GM21423 (cell line): ENCODE data around the gene LARGE1.

Source experiments
- ATAC-seq: cut with Tn5 transposase; IDR thresholded peaks from one replicate; pipeline ENCODE4 v1.9.1; 2021; ENCODE audit warnings: mild to moderate bottlenecking, moderate library complexity; ENCODE audit not compliant: unreplicated experiment

Gene LARGE1

DNA sequence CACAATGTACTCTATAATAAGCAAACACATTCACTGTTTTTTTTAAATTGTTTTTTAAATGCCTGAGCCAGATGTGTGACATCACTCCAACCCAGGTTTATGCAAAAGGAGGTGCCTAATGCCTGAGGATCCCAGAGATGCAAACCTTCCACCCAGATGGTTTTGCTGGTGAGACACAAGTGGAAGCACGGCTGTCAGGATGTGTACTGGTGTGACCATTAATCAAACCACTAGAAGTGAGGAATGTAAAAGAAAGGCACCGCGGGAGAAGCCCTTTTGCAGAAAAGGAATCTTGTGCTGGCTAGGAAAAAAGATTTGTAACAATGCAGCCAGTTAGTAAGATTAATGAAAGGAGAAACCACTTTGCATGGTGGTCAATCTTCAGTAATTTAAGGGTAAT, 407.4 kb downstream of the LARGE1 start:
- no peak for ATAC-seq

DNA sequence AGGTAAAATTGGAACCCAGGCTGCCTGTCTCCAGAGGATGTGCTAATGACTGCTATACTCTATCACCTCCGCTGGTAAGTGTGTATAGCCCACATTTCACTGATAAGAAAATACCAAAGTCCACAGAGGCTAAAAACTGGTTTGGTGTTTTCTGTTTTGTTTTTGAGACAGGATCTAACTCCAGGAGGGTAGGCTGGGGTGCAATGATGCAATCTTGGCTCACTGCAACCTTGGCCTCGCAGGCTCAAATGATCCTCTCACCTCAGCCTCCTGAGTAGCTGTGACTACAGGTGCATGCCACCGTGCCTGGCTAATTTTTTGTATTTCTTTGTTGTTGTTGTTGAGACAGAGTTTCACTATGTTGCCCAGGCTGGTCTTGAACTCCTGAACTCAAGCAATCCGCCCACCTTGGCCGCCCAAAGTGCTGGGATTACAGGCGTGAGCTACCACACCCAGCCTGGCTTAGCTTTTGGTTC, 409.8 kb downstream of the LARGE1 start:
- no peak for ATAC-seq

DNA sequence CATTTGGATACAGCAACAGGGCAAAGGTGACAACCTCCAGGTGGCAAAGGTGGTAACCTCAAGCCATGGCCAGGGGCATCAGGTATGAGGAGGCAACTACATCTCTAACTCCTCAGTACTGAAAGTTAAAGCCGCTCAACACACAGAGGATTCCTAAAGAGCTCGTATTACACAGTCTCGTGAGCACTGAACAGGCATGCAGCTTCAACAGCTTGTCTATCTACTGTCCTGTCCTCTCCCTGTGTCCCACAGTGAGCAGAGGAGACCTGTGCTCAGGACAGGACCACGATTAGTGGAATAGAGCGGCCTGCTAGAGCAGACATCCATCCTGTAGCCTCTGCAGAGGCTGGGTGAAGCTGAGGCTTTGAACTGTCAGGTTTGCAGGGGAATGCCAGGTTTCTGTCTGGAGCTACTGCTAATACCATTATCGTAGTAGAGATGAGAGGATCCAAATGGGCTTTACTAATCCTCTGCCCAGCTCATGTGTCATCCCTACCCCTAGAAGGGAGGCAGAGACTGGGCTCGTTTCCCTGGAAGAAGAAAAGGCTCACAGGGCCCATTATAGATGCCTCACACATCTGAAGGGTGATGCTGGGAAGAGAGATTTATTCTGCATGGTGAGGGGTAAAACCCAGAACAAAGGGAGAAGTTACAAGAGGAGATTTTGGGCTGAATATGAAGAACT, 415.2 kb downstream of the LARGE1 start:
- no peak for ATAC-seq

DNA sequence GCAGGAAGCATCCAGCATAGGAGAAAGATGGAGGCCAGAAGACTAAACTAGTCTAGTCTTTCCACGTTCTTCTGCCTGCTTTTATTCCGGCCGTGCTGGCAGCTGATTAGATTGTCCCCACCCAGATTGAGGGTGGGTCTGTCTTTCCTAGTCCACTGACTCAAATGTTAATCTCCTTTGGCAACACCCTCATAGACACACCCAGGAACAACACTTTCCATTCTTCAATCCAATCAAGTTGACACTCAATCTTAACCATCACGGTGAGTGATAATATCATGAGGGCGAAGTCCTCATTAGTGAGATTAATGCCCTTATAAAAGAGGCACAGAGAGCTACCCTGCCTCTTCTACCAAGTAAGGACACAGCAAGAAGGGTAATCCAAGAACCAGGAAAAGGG, 424.2 kb downstream of the LARGE1 start:
- ATAC-seq: no peak

GRCh38 chr22:33493476-33494205, 426.6 kb downstream of the LARGE1 start:
- no peak for ATAC-seq

DNA sequence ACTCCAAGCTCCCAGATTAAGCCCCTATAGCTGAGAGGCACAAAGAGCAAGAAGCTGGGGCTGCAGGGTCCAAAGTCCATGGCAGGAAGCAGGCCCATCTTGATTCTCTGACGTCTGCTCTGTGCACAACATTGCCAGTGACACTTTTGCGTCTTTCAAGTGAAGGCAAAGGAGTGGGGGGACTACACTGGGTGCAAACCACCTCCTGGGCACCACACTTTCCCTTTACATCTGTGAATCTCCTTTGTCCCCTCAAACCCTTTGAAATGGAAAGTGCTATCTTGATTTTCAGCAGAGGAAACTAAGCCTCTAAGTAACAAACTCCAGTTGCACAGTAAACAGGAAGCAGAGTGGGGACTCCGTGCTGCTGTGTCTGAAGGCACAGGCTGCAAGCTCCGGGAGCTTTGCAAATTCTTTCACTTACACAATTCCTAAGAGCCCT, 428.0 kb downstream of the LARGE1 start:
- no peak for ATAC-seq

- no peak for ATAC-seq
Observed at GRCh38 chr22:33487041-33487716, 433.1 kb downstream of the LARGE1 start.

- no peak for ATAC-seq
Observed at GRCh38 chr22:33481550-33481949, 438.7 kb downstream of the LARGE1 start.

- no peak for ATAC-seq
Observed at GRCh38 chr22:33477120-33478111, 442.9 kb downstream of the LARGE1 start.

GRCh38 chr22:33476716-33477115, 443.6 kb downstream of the LARGE1 start:
- no peak for ATAC-seq

DNA sequence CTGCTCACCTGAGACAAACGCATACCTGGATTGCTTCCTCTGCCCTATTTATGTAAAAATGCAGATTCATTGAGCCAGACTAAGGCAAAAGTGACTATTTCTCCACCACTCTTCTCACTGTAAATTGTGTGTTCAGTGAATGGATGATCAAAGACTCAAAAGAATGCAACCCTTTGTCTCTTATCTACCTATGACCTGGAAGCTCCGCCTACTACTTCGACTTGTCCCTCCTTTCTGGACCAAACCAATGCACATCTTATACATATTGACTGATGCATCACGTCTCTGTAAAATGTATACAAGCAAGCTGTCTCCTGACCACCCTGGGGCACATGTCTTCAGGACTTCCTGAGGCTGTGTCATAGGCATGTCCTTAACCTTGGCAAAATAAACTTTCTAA, 444.1 kb downstream of the LARGE1 start:
- ATAC-seq: no peak

DNA sequence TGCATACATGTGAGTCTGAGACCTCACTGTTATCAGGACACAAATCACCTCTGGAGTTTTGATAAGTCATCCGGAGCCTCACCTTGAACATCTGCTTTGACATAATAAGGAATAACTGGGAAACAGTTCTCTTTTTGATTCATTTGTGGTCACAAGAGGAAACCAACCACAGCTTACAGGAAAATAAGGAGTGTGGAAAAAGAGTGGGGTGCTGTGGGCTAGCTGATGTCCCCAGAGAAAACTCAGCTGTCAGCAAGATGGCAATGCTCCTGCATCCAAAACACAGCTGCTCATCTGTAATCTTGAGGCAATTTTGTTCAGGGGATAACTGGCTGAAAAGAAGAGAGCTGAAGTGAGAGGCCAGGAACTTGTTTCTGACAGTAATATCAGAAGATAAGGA, 445.7 kb downstream of the LARGE1 start:
- no peak for ATAC-seq

DNA sequence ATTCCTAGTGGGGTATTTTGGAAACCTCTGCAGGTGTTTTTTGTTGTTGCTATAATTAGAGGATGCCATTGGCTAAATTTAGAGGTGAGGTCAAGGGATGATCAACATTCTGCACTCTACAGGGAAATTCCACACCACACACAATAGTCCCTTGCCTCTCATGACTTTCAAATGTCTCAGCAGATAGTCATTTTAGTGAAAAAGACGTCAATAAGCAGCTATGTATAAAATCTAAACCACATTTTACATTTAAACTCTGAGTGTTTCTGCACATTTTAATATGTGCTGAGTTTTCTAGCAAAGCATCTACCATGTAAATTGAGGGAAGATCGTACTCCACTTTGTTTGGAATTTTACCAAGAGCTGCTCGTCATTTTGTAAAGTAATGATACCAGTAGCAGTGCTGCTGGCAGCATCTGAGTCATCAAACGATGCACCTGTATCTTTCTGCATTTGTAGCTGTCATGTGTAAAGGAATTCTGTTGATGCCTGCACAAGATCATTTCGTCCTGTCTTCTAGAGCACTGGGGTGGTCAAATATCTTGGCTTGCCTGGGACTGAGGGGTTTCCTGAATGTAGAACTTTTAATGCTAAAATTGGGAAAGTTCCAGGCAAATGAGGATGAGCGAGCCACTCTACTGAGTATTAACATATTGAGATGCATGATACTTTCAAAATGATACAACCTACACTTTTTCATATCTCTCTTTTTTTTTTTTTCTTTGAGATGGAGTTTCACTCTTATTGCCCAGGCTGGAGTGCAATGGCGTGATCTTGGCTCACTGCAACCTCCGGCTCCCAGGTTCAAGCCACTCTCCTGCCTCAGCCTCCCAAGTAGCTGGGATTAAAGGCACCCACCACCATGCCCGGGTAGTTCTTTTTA, 447.6 kb downstream of the LARGE1 start:
- ATAC-seq: peak; percentile 61

GRCh38 chr22:33470456-33470855, 449.8 kb downstream of the LARGE1 start:
- no peak for ATAC-seq

- no peak for ATAC-seq
Observed at GRCh38 chr22:33467620-33468095, 452.6 kb downstream of the LARGE1 start.

DNA sequence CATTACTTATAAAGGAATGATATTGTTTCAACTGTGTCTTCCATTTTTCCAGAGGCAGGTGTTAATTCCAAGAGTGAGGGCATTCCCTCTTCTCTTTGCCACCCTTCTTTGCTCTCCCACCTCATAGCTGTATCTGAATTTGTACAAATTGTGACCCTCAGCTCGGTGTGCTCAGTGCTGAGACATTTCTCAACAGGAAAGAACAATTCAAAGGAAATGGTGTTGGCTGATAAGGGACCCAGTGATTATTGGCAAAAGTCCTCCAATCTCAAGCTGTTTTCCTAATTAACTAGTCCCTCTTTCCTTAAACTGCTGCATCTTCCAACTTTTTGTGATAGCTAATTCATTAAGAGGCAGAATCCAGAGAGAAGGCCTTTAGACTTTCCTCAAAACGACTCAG, 453.2 kb downstream of the LARGE1 start:
- ATAC-seq: no peak

DNA sequence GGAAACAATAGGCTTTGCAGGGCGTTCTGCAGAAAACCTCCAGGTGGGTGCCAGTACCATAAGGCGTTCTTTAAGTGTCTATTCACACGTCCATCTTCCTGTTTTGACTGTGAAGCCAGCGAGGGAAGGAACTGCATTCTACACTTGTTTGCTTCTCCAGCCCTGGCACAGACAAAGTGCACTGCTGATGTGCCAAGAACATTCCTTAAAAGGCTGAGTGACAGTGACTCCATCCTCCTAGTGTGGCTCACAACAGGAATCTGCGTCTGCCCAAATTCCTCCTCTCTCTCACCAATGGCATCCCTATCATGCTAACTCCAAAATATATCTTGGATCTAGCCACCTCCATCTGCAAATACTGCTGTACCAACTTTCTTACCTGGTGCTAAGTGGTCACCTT, 454.7 kb downstream of the LARGE1 start:
- no peak for ATAC-seq

GRCh38 chr22:33464698-33465097, 455.6 kb downstream of the LARGE1 start:
- ATAC-seq: no peak

GRCh38 chr22:33461698-33462434, 458.4 kb downstream of the LARGE1 start:
- ATAC-seq: no peak
